Measurements from ENCODE around the gene ZNF774. TPM values are rescaled to one million over a fixed set of nuclear protein-coding genes. Genes with fewer than 3 reads are reported as not detected.
A peak's percentile ranks its signal among the peaks of the same experiment; 100 is the strongest.

Gene ZNF774
- total RNA-seq, 2 experiments from 2014 or later = 1.5 to 2.0 TPM

DNA sequence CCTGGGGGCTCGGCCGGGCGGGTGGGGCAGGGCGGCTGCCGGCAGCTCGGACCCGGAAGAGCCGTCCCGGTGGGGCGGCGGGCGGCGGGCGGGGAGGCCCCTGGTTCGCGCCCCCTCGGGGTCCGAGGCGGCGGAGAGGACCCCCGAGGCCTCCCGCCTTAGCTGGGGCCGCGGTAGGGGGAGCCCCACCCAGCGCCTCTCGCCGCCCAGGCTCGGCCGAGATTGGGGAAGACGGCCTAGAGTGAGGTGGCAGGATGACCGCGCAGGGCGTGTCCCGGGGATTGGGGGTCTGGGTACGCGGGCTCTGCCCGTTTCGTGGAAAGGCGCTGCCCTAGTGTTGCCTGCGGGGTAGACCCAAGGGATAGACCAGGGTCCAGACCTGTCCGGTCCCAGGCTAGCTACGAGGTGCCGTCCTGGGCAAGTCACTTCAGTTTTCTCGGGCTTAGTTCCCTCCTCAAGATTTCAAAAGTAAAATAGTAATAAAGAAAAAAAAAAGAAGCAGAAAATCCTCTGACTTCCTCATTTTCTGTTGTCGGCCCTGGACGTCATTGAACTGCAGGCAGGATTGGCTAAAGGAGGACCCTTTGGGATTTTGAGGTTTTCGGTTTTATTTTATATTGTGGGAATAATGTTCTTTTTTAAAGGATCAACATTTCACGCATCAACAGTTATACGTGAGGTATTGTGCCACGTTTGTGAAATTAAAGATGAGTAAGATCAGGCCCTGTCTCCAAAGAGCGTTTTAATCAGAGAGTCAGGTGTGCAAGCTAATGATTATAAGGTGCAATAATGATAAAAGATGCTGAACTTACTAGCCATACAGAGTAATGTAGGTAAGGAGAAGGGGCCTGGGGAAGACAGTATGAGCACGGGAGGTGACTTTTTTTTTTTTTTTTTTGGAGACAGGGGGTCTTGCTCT, 36.6 kb downstream of the ZNF774 start:
- ATAC-seq (peak; percentile 31), DNase-seq (peak; percentile 72)
- POLR2A ChIA-PET = interaction anchor here (0.6 to 1.6 kb wide), 10 partner anchors 10 to 542 kb away, joined by 3 to 10 read pairs (median 3); no protein-coding TSS in a partner anchor
- Mint-ChIP-seq H3K4me3 (peak overlapping the region; percentile 87), H3K27me3 (no peaks in the 10 kb centered on the region), H3K36me3 (ENCODE audit: low read depth) (peaks cover 39% of the 10 kb centered on the region), H3K27ac (peak overlapping the region; percentile 90), H3K4me1 (peaks cover 50% of the 10 kb centered on the region), H3K9me3 (ENCODE audit: low read depth) (no peaks in the 10 kb centered on the region)
- CTCF ChIA-PET = interaction anchor here (0.7 to 5.2 kb wide), 8 partner anchors 11 to 543 kb away, joined by 3 to 19 read pairs (median 4); no protein-coding TSS in a partner anchor
- intact Hi-C loops (cut with DNase I, micrococcal nuclease) = loop anchor here (1.0 to 5.0 kb wide), 10 partner anchors 13 to 547 kb away; partner anchors contain the start of genes ZNF774 (in 2 of the 2), BLM (in 1 of the 2), GDPGP1 (in 1 of the 2) and NGRN (in 1 of the 2)

- ChIA-PET CTCF (interaction anchor here (1.2 to 5.2 kb wide), 3 partner anchors 12 to 26 kb away, joined by 3 to 19 read pairs (median 7); no protein-coding TSS in a partner anchor), POLR2A (interaction anchor here (0.6 to 0.8 kb wide), 2 partner anchors 30 to 37 kb away, joined by 3 read pairs; no protein-coding TSS in a partner anchor)
- peak overlapping the region; percentile 87 for H3K4me3 Mint-ChIP-seq
- peaks cover 45% of the 10 kb centered on the region for H3K36me3 Mint-ChIP-seq (ENCODE audit: low read depth)
- H3K4me1 Mint-ChIP-seq = peaks cover 55% of the 10 kb centered on the region
- ATAC-seq (no peak), DNase-seq (no peak)
- no peaks in the 10 kb centered on the region for H3K9me3 Mint-ChIP-seq (ENCODE audit: low read depth)
- no peaks in the 10 kb centered on the region for H3K27me3 Mint-ChIP-seq
- intact Hi-C loops (cut with DNase I, micrococcal nuclease) = loop anchor here in 1 of 2 experiments (5.0 kb wide), 1 partner anchor 37 kb away; the partner anchor contains the start of gene ZNF774
- peak overlapping the region; percentile 90 for H3K27ac Mint-ChIP-seq
Observed at GRCh38 chr15:90389513-90389912, 37.4 kb downstream of the ZNF774 start.

- no peak for ATAC-seq
- H3K27ac Mint-ChIP-seq = no peak overlapping the region
Observed at GRCh38 chr15:90393040-90393439, 41.0 kb downstream of the ZNF774 start.

GRCh38 chr15:90394074-90394473, 42.0 kb downstream of the ZNF774 start:
- intact Hi-C loops (cut with DNase I, micrococcal nuclease) = no loop called here
- Mint-ChIP-seq H3K36me3 (ENCODE audit: low read depth) (peaks cover 53% of the 10 kb centered on the region), H3K27ac (peak overlapping the region; percentile 52), H3K4me1 (peaks cover 63% of the 10 kb centered on the region), H3K9me3 (ENCODE audit: low read depth) (no peaks in the 10 kb centered on the region), H3K4me3 (no peak overlapping the region), H3K27me3 (no peaks in the 10 kb centered on the region)
- ATAC-seq (no peak), DNase-seq (no peak)
- CTCF ChIA-PET = interaction anchor here (0.6 to 1.0 kb wide), 2 partner anchors 11 to 74 kb away, joined by 3 to 4 read pairs; no protein-coding TSS in a partner anchor
- POLR2A ChIA-PET = interaction anchor here (1.0 kb wide), 1 partner anchor 26 kb away, joined by 5 read pairs; no protein-coding TSS in a partner anchor

More at GRCh38 chr15:90393040-90393439, 41.0 kb downstream of the ZNF774 start:
- DNase-seq = no peak
- POLR2A ChIA-PET = no interaction called here
- H3K36me3 Mint-ChIP-seq (ENCODE audit: low read depth) = peaks cover 56% of the 10 kb centered on the region
- H3K27me3 Mint-ChIP-seq = no peaks in the 10 kb centered on the region
- CTCF ChIA-PET = no interaction called here
- no peak overlapping the region for H3K4me3 Mint-ChIP-seq
- H3K4me1 Mint-ChIP-seq = peaks cover 64% of the 10 kb centered on the region
- H3K9me3 Mint-ChIP-seq (ENCODE audit: low read depth) = no peaks in the 10 kb centered on the region
- intact Hi-C loops (cut with DNase I, micrococcal nuclease) = no loop called here

- ChIA-PET POLR2A (interaction anchor here (0.9 to 1.0 kb wide), 3 partner anchors 13 to 25 kb away, joined by 3 to 5 read pairs (median 4); no protein-coding TSS in a partner anchor), CTCF (interaction anchor here (1.0 kb wide), 1 partner anchor 10 kb away, joined by 3 read pairs; no protein-coding TSS in a partner anchor)
- Mint-ChIP-seq H3K4me3 (no peak overlapping the region), H3K4me1 (peaks cover 65% of the 10 kb centered on the region), H3K36me3 (ENCODE audit: low read depth) (peaks cover 49% of the 10 kb centered on the region), H3K9me3 (ENCODE audit: low read depth) (no peaks in the 10 kb centered on the region), H3K27me3 (no peaks in the 10 kb centered on the region), H3K27ac (peak overlapping the region; percentile 52)
- no peak for ATAC-seq
- intact Hi-C loops (cut with DNase I, micrococcal nuclease) = no loop called here
- no peak for DNase-seq
Observed at GRCh38 chr15:90394748-90395442, 42.8 kb downstream of the ZNF774 start.

DNA sequence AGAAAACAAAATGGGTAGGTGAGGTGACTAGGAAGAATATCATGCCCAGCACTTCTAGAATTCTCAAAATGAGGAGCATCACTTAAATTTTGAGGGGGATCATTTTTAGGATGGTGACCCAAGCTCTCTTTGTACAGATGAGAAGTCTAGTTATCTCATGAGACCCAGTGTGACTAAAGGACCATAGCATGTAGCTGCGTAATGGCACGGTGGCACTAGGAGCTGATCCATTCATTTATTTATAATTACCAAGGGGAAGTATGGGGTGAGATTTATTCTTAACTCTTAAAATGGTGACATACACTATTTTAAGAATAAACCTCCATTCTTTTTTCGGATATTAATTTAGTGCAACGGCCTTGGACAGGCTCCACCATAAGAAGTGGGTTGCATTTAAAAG, 44.2 kb downstream of the ZNF774 start:
- POLR2A ChIA-PET = interaction anchor here (0.6 kb wide), 2 partner anchors 170 to 195 kb away, joined by 3 to 4 read pairs; partner anchors contain the start of gene SEMA4B
- DNase-seq (no peak), ATAC-seq (no peak)
- Mint-ChIP-seq H3K36me3 (ENCODE audit: low read depth) (peaks cover 36% of the 10 kb centered on the region), H3K4me1 (peaks cover 65% of the 10 kb centered on the region), H3K9me3 (ENCODE audit: low read depth) (no peaks in the 10 kb centered on the region), H3K27ac (peak overlapping the region; percentile 21), H3K4me3 (no peak overlapping the region), H3K27me3 (no peaks in the 10 kb centered on the region)
- CTCF ChIA-PET = interaction anchor here (0.7 kb wide), 1 partner anchor 22 kb away, joined by 3 read pairs; no protein-coding TSS in a partner anchor
- intact Hi-C loops (cut with DNase I, micrococcal nuclease) = no loop called here

DNA sequence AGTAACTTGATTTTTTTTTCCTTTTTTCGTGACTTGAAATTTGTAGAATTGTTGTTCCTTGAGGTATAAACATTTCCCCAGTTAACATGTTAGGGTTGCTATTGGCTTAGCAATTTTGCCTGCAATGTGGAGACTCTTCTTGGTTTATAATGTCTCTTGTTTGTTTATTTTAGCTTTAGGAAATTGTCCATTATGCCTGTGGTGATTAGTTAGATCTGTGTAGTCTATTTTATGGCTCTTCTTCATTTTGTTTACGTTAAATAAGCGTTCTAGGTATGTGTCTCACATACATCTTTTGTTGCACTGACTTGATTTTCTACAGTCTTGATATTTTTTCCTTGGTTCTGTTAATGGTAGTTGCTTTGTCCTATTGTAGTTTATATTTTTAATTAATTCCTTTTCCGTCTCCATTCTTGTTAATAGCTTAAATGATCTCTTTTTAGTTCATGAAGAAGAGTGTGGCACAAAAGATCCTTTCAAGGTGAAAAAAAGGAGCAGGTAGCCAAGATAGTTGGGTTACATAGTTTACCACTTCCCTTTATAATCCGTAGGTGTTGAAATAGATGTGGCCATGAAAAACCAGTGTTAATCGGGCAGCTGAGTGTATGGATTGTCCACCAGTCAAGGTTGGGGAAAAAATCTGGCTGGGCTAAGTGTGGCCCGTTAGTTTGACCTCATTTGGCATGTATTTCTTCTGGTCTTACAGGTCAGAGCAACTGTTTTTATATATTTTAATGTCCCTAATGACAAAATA, 48.1 kb downstream of the ZNF774 start:
- Mint-ChIP-seq H3K9me3 (ENCODE audit: low read depth) (no peaks in the 10 kb centered on the region), H3K27me3 (no peaks in the 10 kb centered on the region), H3K36me3 (ENCODE audit: low read depth) (peaks cover 21% of the 10 kb centered on the region), H3K4me1 (peaks cover 69% of the 10 kb centered on the region), H3K4me3 (peak overlapping the region; percentile 59), H3K27ac (peak overlapping the region; percentile 95)
- peak; percentile 22 for ATAC-seq
- DNase-seq = no peak
- intact Hi-C loops (cut with DNase I, micrococcal nuclease) = loop anchor here in 1 of 2 experiments (5.0 to 10.0 kb wide), 2 partner anchors 168 to 365 kb away; partner anchors contain the start of genes CIB1 and GDPGP1
- ChIA-PET POLR2A (interaction anchor here (0.7 to 1.1 kb wide), 3 partner anchors 12 to 139 kb away, joined by 3 to 4 read pairs (median 3); partner anchors contain the start of gene IQGAP1), CTCF (interaction anchor here (0.6 to 3.2 kb wide), 6 partner anchors 8 to 173 kb away, joined by 3 to 10 read pairs (median 4); no protein-coding TSS in a partner anchor)

- H3K9me3 Mint-ChIP-seq (ENCODE audit: low read depth) = no peaks in the 10 kb centered on the region
- CTCF ChIA-PET = interaction anchor here (0.6 to 3.2 kb wide), 6 partner anchors 16 to 175 kb away, joined by 3 to 10 read pairs (median 4); no protein-coding TSS in a partner anchor
- H3K27ac Mint-ChIP-seq = peak overlapping the region; percentile 95
- H3K36me3 Mint-ChIP-seq (ENCODE audit: low read depth) = peaks cover 17% of the 10 kb centered on the region
- peak; percentile 99 for ATAC-seq
- peak overlapping the region; percentile 59 for H3K4me3 Mint-ChIP-seq
- H3K27me3 Mint-ChIP-seq = no peaks in the 10 kb centered on the region
- H3K4me1 Mint-ChIP-seq = peaks cover 70% of the 10 kb centered on the region
- POLR2A ChIA-PET = interaction anchor here (0.7 to 1.1 kb wide), 3 partner anchors 13 to 139 kb away, joined by 3 to 4 read pairs (median 3); partner anchors contain the start of gene IQGAP1
- peak; percentile 73 for DNase-seq
- intact Hi-C loops (cut with DNase I, micrococcal nuclease) = loop anchor here (1.0 to 10.0 kb wide), 5 partner anchors 13 to 366 kb away; partner anchors contain the start of genes CIB1 (in 1 of the 2), GDPGP1 (in 1 of the 2) and IQGAP1 (in 1 of the 2)
Observed at GRCh38 chr15:90400759-90401314, 48.8 kb downstream of the ZNF774 start.

- H3K27ac Mint-ChIP-seq = peak overlapping the region; percentile 95
- H3K4me1 Mint-ChIP-seq = peaks cover 71% of the 10 kb centered on the region
- CTCF ChIA-PET = interaction anchor here (0.6 to 3.2 kb wide), 5 partner anchors 9 to 49 kb away, joined by 3 to 10 read pairs (median 3); no protein-coding TSS in a partner anchor
- peak overlapping the region; percentile 59 for H3K4me3 Mint-ChIP-seq
- H3K36me3 Mint-ChIP-seq (ENCODE audit: low read depth) = peaks cover 16% of the 10 kb centered on the region
- no peak for DNase-seq
- no peak for ATAC-seq
- H3K27me3 Mint-ChIP-seq = no peaks in the 10 kb centered on the region
- no peaks in the 10 kb centered on the region for H3K9me3 Mint-ChIP-seq (ENCODE audit: low read depth)
- intact Hi-C loops (cut with DNase I, micrococcal nuclease) = loop anchor here (1.0 to 10.0 kb wide), 5 partner anchors 13 to 367 kb away; partner anchors contain the start of genes CIB1 (in 1 of the 2), GDPGP1 (in 1 of the 2) and IQGAP1 (in 1 of the 2)
- POLR2A ChIA-PET = no interaction called here
Observed at GRCh38 chr15:90401495-90401894, 49.4 kb downstream of the ZNF774 start.

All from activated CD4-positive, alpha-beta T cell treated with anti-CD3 and anti-CD28 coated beads for 36 hours (primary cell).